ENCODE data around the gene MAP1LC3A. TPM values are rescaled to one million over a fixed set of nuclear protein-coding genes. Genes with fewer than 3 reads are reported as not detected.

The MAP1LC3A gene
- total RNA-seq, 2 donors from 2014 or later, result 22.4 to 37.6 TPM

- peak overlapping the region; percentile 53 to 79 (median 67) for H3K27ac ChIP-seq
- no peaks in the 10 kb centered on the region for H3K27me3 ChIP-seq
- peaks cover 50% of the 10 kb centered on the region for H3K4me1 ChIP-seq
- H3K4me3 ChIP-seq, result no peak overlapping the region
- H3K36me3 ChIP-seq (replicated peaks in 1 of 2; ENCODE audit: insufficient read depth in 1 of 2, low read depth in 2 of 2), result peaks cover 0 to 7% of the 10 kb centered on the region in 2 donors
- ATAC-seq, result no peak
- no peak for DNase-seq
- WGBS, 2 donors, result 79 to 89% methylated on average over 7 of the region's 7 CpGs
- H3K9me3 ChIP-seq, result no peaks in the 10 kb centered on the region
- intact Hi-C loops (cut with DNase I), result no loop called here
- no peak for TF ChIP-seq POLR2A (IDR thresholded peaks at IDR 0.05)
- TF ChIP-seq CTCF (IDR thresholded peaks at IDR 0.05), result no peak
Measured at GRCh38 chr20:34525342-34525708, 33.2 kb upstream of the MAP1LC3A start.

GRCh38 chr20:34525709-34526416 lies 32.7 kb upstream of the MAP1LC3A start:
- intact Hi-C loops (cut with DNase I), result no loop called here
- peaks cover 50% of the 10 kb centered on the region for H3K4me1 ChIP-seq
- WGBS, 2 donors, result 34 to 45% methylated on average over 13 to 14 of the region's 14 CpGs

GRCh38 chr20:34526466-34526865 lies 32.1 kb upstream of the MAP1LC3A start:
- no peak for ATAC-seq
- H3K4me1 ChIP-seq, result peaks cover 50% of the 10 kb centered on the region
- TF ChIP-seq POLR2A (IDR thresholded peaks at IDR 0.05), result no peak
- TF ChIP-seq CTCF (IDR thresholded peaks at IDR 0.05), result no peak
- no peak for DNase-seq
- no peaks in the 10 kb centered on the region for H3K27me3 ChIP-seq
- H3K9me3 ChIP-seq, result no peaks in the 10 kb centered on the region
- 73% methylated on average over 5 of the region's 5 CpGs for WGBS, 2 donors
- peaks cover 0 to 7% of the 10 kb centered on the region in 2 donors for H3K36me3 ChIP-seq (replicated peaks in 1 of 2; ENCODE audit: insufficient read depth in 1 of 2, low read depth in 2 of 2)
- H3K27ac ChIP-seq, result peak overlapping the region; percentile 53 to 79 (median 67)
- no peak overlapping the region for H3K4me3 ChIP-seq
- intact Hi-C loops (cut with DNase I), result no loop called here

More at GRCh38 chr20:34525709-34526416, 32.7 kb upstream of the MAP1LC3A start:
- Histone ChIP-seq H3K4me3 (no peak overlapping the region), H3K27ac (peak overlapping the region; percentile 53 to 79 (median 67)), H3K36me3 (replicated peaks in 1 of 2; ENCODE audit: insufficient read depth in 1 of 2, low read depth in 2 of 2) (peaks cover 0 to 7% of the 10 kb centered on the region in 2 donors), H3K9me3 (no peaks in the 10 kb centered on the region), H3K27me3 (no peaks in the 10 kb centered on the region)
- ATAC-seq (peak; percentile 91), DNase-seq (peak; percentile 73 to 90 (median 84))
- TF ChIP-seq POLR2A (IDR thresholded peaks at IDR 0.05) (peak in 2 of 3 donors; percentile 44 to 53), CTCF (IDR thresholded peaks at IDR 0.05) (no peak)

GRCh38 chr20:34527016-34527415 lies 31.5 kb upstream of the MAP1LC3A start:
- peaks cover 0 to 7% of the 10 kb centered on the region in 2 donors for H3K36me3 ChIP-seq (replicated peaks in 1 of 2; ENCODE audit: insufficient read depth in 1 of 2, low read depth in 2 of 2)
- H3K9me3 ChIP-seq, result no peaks in the 10 kb centered on the region
- H3K27me3 ChIP-seq, result no peaks in the 10 kb centered on the region
- H3K27ac ChIP-seq, result peak overlapping the region in 3 of 4 donors; percentile 63 to 79 (median 71)
- no peak for DNase-seq
- H3K4me1 ChIP-seq, result peaks cover 50% of the 10 kb centered on the region
- ATAC-seq, result no peak
- WGBS, 2 donors, result 77 to 80% methylated on average over 10 of the region's 10 CpGs
- H3K4me3 ChIP-seq, result no peak overlapping the region
- TF ChIP-seq POLR2A (IDR thresholded peaks at IDR 0.05) (no peak), CTCF (IDR thresholded peaks at IDR 0.05) (no peak)
- intact Hi-C loops (cut with DNase I), result no loop called here

GRCh38 chr20:34528921-34529297 lies 29.6 kb upstream of the MAP1LC3A start:
- Histone ChIP-seq H3K9me3 (no peaks in the 10 kb centered on the region), H3K4me1 (peaks cover 37% of the 10 kb centered on the region), H3K27me3 (no peaks in the 10 kb centered on the region), H3K27ac (peak overlapping the region in 2 of 4 donors; percentile 16 to 37), H3K36me3 (replicated peaks in 1 of 2; ENCODE audit: insufficient read depth in 1 of 2, low read depth in 2 of 2) (peaks cover 0 to 11% of the 10 kb centered on the region in 2 donors), H3K4me3 (no peak overlapping the region)
- no peak for TF ChIP-seq POLR2A (IDR thresholded peaks at IDR 0.05)
- peak in 1 of 7 experiments; percentile 17 for TF ChIP-seq CTCF (IDR thresholded peaks at IDR 0.05)
- ATAC-seq (no peak), DNase-seq (peak in 3 of 4 donors; percentile 40 to 62 (median 56))
- 44 to 55% methylated on average over 5 of the region's 5 CpGs for WGBS, 2 donors
- intact Hi-C loops (cut with DNase I), result no loop called here

Data from body of pancreas (tissue), 4 donors.